Liver (tissue), 9 donors: Measurements from ENCODE around the gene NMUR1. TPM values are rescaled to one million over a fixed set of nuclear protein-coding genes. Genes with fewer than 3 reads are reported as not detected.

Experiments
- DNase-seq: peaks from one replicate; pipeline ENCODE4 v3.0.0-alpha.2; 2017; ENCODE audit warnings: low spot score
- H3K27ac ChIP-seq, 2 donors: one replicate each; pipeline ENCODE4 v1.7.0; 2013; ENCODE audit warnings: inconsistent platforms in 2 of 2, low read length in 2 of 2, control low read depth in 1 of 2, low read depth in 1 of 2, mild to moderate bottlenecking in 1 of 2
- H3K27me3 ChIP-seq, 4 donors: one replicate each; pipeline versions ENCODE4 v1.6.1 to v1.7.0; 2013; ENCODE audit warnings: low read length in 3 of 4, inconsistent platforms in 1 of 4, mild to moderate bottlenecking in 1 of 4, moderate library complexity in 1 of 4; ENCODE audit not compliant: control insufficient read depth in 4 of 4, insufficient read depth in 4 of 4
- H3K36me3 ChIP-seq, 4 donors: one replicate each; pipeline versions ENCODE4 v1.6.1 to v1.7.0; 2013; ENCODE audit warnings: low read length in 3 of 4, mild to moderate bottlenecking in 3 of 4, low read depth in 1 of 4, moderate library complexity in 1 of 4; ENCODE audit not compliant: control insufficient read depth in 4 of 4, insufficient read depth in 3 of 4
- H3K4me1 ChIP-seq, 4 donors: one replicate each; pipeline versions ENCODE4 v1.6.1 to v1.7.0; 2013; ENCODE audit warnings: low read length in 3 of 4, mild to moderate bottlenecking in 3 of 4, moderate library complexity in 1 of 4; ENCODE audit not compliant: control insufficient read depth in 4 of 4, insufficient read depth in 4 of 4
- H3K4me3 ChIP-seq, 3 donors: one replicate each; pipeline versions ENCODE4 v1.6.1 to v1.7.0; 2013; ENCODE audit warnings: low read length in 3 of 3, control low read depth in 1 of 3, low read depth in 1 of 3, mild to moderate bottlenecking in 1 of 3
- H3K9ac ChIP-seq, 2 donors: one replicate each; pipeline ENCODE4 v1.7.0; 2013; ENCODE audit warnings: low read length in 2 of 2, mild to moderate bottlenecking in 2 of 2, moderate library complexity in 2 of 2, control low read depth in 1 of 2, low read depth in 1 of 2
- H3K9me3 ChIP-seq, 4 donors: one replicate each; pipeline versions ENCODE4 v1.6.1 to v1.7.0; 2013; ENCODE audit warnings: low read length in 3 of 4; ENCODE audit not compliant: control insufficient read depth in 4 of 4
- EGR1 ChIP-seq, 2 donors: IDR thresholded peaks; 2 replicates each; pipeline ENCODE4 v1.6.1; 2016 to 2018; ENCODE audit warnings: antibody characterized with exemption in 2 of 2, low read depth in 2 of 2
- FOXA1 ChIP-seq: IDR thresholded peaks from 2 replicates; pipeline ENCODE4 v1.6.1; 2016; ENCODE audit warnings: antibody characterized with exemption
- FOXA2 ChIP-seq: IDR thresholded peaks from 2 replicates; pipeline ENCODE4 v1.6.1; 2016; ENCODE audit warnings: antibody characterized with exemption
- GABPA ChIP-seq, 2 donors: IDR thresholded peaks in 1 of 2; conservative IDR thresholded peaks in 1 of 2; 2 replicates each; pipeline ENCODE4 v1.6.1; 2016; ENCODE audit warnings: antibody characterized with exemption in 2 of 2, mild to moderate bottlenecking in 1 of 2, moderate library complexity in 1 of 2
- HNF4A ChIP-seq, 2 donors: conservative IDR thresholded peaks; 2 replicates each; pipeline ENCODE4 v1.6.1; 2016; ENCODE audit warnings: antibody characterized with exemption in 2 of 2, mild to moderate bottlenecking in 2 of 2
- HNF4G ChIP-seq: IDR thresholded peaks from 2 replicates; pipeline ENCODE4 v1.6.1; 2016; ENCODE audit warnings: antibody characterized with exemption
- JUND ChIP-seq, 2 donors: IDR thresholded peaks; 2 replicates each; pipeline ENCODE4 v1.6.1; 2016; ENCODE audit warnings: antibody characterized with exemption in 2 of 2
- NR2F2 ChIP-seq: IDR thresholded peaks from 2 replicates; pipeline ENCODE4 v1.6.1; 2016; ENCODE audit warnings: antibody characterized with exemption
- RAD21 ChIP-seq, 2 donors: IDR thresholded peaks; 2 replicates each; pipeline ENCODE4 v1.6.1; 2016; ENCODE audit warnings: antibody characterized with exemption in 2 of 2, mild to moderate bottlenecking in 2 of 2
- RXRA ChIP-seq, 2 donors: IDR thresholded peaks; 2 replicates each; pipeline ENCODE4 v1.6.1; 2017 to 2018; ENCODE audit warnings: antibody characterized with exemption in 2 of 2, mild to moderate bottlenecking in 1 of 2
- SP1 ChIP-seq: IDR thresholded peaks from 2 replicates; pipeline ENCODE4 v1.6.1; 2018; ENCODE audit warnings: antibody characterized with exemption, mild to moderate bottlenecking
- TAF1 ChIP-seq: conservative IDR thresholded peaks from 2 replicates; pipeline ENCODE4 v1.6.1; 2016; ENCODE audit warnings: antibody characterized with exemption, mild to moderate bottlenecking
- YY1 ChIP-seq: IDR thresholded peaks from 2 replicates; pipeline ENCODE4 v1.6.1; 2016; ENCODE audit warnings: antibody characterized with exemption, mild to moderate bottlenecking
- WGBS: extraction: QIAGEN DNeasy Blood & Tissue Kit; methylation state at CpG from one replicate; pipeline ENCODE4 v1.1.7; 2013; 5-methylcytosine and 5-hydroxymethylcytosine counted together
- polyA plus RNA-seq, 2 donors: library from polyadenylated mRNA; stranded (reverse) in 1 of 2; unstranded in 1 of 2; fragments of 200-250 nt in 1 of 2; fragments of >200 nt in 1 of 2; fragmentation: Nextera tagmentation in 1 of 2; extraction: Ambion mirVana in 1 of 2; gene quantifications; one replicate each; pipeline versions ENCODE4 v1.2.1 to v1.2.3, GENCODE V29; 2013 to 2015
- total RNA-seq, 2 donors: library from RNA; depleted of rRNA; stranded (reverse); fragments of >200 nt; gene quantifications; one replicate each; pipeline ENCODE4 v1.2.3, GENCODE V29; 2014
- TF ChIP-seq, protein P1 (sequence below): IDR thresholded peaks from 2 replicates; pipeline ENCODE4 v1.6.1; 2016; ENCODE audit warnings: antibody characterized with exemption, mild to moderate bottlenecking
- TF ChIP-seq, protein P2 (sequence below): fragments of 150-350 bp; IDR thresholded peaks from 2 replicates; pipeline ENCODE4 v1.5.1; 2017; ENCODE audit warnings: improper control_type of control experiment, low read depth, low read length; ENCODE audit not compliant: missing input control
- TF ChIP-seq, protein P3 (sequence below): IDR thresholded peaks from 2 replicates; pipeline ENCODE4 v1.6.1; 2016; ENCODE audit warnings: antibody characterized with exemption
- TF ChIP-seq, protein P4 (sequence below): IDR thresholded peaks from 2 replicates; pipeline ENCODE4 v1.6.1; 2016; ENCODE audit warnings: antibody characterized with exemption
- TF ChIP-seq, protein P5 (sequence below): IDR thresholded peaks from 2 replicates; pipeline ENCODE4 v1.6.1; 2016; ENCODE audit warnings: antibody characterized with exemption
- donor health status: healthy.
- donor health status: healthy.
- donor health status: healthy.
- donor health status: healthy.
- donor health status: healthy.

Gene NMUR1
- total and polyA plus RNA-seq, 4 donors: 0.23 to 0.84 (median 0.52) TPM

DNA sequence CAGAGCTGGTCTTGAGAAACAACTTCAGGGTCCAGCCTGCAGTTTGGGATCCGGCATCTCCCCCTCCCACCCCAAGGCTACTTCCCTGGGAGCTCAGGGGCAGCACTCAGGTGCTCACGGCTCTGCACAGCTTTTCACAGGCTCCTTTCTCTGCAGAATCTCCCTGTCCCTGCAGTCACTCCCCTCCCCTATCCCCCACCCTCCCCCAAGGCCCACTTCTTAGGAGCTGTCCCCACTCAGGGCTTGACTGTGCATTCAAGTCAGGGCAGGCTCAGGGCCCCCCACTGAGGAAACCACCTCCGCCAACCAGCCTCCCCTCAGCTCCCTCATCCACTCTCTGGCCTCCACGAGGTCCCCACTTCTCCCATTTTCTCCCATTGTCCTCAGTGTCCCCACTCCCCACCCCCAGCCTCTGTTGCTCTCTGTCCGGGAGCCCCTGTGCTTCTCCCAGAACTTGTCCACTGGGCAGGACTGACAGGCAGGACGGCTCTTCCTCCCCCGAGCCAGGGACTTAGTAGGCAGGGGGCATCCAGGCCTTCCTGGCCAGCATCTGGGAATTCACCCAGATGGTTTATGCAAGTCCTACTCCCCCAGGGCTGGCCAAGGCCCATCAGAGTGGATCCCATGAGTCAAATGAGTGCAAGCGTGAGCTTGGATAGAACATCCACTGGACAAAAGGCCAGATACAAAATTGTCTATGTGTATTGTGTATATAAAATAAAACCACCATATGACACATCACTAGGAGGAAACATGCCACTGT lies 7.6 kb downstream of the NMUR1 start (continued):
- TF ChIP-seq, protein P1, sequence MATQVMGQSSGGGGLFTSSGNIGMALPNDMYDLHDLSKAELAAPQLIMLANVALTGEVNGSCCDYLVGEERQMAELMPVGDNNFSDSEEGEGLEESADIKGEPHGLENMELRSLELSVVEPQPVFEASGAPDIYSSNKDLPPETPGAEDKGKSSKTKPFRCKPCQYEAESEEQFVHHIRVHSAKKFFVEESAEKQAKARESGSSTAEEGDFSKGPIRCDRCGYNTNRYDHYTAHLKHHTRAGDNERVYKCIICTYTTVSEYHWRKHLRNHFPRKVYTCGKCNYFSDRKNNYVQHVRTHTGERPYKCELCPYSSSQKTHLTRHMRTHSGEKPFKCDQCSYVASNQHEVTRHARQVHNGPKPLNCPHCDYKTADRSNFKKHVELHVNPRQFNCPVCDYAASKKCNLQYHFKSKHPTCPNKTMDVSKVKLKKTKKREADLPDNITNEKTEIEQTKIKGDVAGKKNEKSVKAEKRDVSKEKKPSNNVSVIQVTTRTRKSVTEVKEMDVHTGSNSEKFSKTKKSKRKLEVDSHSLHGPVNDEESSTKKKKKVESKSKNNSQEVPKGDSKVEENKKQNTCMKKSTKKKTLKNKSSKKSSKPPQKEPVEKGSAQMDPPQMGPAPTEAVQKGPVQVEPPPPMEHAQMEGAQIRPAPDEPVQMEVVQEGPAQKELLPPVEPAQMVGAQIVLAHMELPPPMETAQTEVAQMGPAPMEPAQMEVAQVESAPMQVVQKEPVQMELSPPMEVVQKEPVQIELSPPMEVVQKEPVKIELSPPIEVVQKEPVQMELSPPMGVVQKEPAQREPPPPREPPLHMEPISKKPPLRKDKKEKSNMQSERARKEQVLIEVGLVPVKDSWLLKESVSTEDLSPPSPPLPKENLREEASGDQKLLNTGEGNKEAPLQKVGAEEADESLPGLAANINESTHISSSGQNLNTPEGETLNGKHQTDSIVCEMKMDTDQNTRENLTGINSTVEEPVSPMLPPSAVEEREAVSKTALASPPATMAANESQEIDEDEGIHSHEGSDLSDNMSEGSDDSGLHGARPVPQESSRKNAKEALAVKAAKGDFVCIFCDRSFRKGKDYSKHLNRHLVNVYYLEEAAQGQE: no peak

DNA sequence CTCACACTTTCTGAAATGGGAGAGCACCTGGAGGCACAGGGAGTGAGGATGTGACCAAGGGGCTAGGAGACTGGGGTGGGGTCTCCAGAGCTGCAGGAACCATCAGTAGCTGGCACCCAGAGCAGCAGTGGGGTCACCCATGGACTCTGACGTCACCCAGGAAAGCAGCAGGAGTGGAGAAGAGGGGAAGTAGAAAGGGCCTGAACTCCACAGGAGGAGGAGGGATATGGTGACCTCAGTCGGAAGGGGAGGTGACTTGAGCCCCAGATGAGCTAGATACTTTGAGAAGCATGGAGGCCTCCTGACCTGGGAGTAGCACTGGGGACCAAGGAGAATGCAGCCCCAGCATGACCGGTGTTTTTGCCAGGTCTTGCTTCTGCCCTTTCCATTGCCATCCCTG lies 8.8 kb downstream of the NMUR1 start:
- TF ChIP-seq, protein P2, sequence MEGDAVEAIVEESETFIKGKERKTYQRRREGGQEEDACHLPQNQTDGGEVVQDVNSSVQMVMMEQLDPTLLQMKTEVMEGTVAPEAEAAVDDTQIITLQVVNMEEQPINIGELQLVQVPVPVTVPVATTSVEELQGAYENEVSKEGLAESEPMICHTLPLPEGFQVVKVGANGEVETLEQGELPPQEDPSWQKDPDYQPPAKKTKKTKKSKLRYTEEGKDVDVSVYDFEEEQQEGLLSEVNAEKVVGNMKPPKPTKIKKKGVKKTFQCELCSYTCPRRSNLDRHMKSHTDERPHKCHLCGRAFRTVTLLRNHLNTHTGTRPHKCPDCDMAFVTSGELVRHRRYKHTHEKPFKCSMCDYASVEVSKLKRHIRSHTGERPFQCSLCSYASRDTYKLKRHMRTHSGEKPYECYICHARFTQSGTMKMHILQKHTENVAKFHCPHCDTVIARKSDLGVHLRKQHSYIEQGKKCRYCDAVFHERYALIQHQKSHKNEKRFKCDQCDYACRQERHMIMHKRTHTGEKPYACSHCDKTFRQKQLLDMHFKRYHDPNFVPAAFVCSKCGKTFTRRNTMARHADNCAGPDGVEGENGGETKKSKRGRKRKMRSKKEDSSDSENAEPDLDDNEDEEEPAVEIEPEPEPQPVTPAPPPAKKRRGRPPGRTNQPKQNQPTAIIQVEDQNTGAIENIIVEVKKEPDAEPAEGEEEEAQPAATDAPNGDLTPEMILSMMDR: no peak
- TF ChIP-seq SP1 (no peak), RXRA (IDR thresholded peaks at IDR 0.05) (no peak), EGR1 (IDR thresholded peaks at IDR 0.05; ENCODE audit: low read depth in 2 of 2) (no peak), GABPA (IDR thresholded peaks at IDR 0.05 in 1 of 2, conservative IDR thresholded peaks at IDR 0.05 in 1 of 2) (no peak), RAD21 (IDR thresholded peaks at IDR 0.05) (no peak), JUND (IDR thresholded peaks at IDR 0.05) (no peak), HNF4A (conservative IDR thresholded peaks at IDR 0.05) (no peak), FOXA2 (no peak), FOXA1 (no peak), HNF4G (no peak), YY1 (no peak), TAF1 (no peak), NR2F2 (no peak)
- TF ChIP-seq, protein P3, sequence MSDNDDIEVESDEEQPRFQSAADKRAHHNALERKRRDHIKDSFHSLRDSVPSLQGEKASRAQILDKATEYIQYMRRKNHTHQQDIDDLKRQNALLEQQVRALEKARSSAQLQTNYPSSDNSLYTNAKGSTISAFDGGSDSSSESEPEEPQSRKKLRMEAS: no peak
- TF ChIP-seq, protein P1: no peak
- TF ChIP-seq, protein P4, sequence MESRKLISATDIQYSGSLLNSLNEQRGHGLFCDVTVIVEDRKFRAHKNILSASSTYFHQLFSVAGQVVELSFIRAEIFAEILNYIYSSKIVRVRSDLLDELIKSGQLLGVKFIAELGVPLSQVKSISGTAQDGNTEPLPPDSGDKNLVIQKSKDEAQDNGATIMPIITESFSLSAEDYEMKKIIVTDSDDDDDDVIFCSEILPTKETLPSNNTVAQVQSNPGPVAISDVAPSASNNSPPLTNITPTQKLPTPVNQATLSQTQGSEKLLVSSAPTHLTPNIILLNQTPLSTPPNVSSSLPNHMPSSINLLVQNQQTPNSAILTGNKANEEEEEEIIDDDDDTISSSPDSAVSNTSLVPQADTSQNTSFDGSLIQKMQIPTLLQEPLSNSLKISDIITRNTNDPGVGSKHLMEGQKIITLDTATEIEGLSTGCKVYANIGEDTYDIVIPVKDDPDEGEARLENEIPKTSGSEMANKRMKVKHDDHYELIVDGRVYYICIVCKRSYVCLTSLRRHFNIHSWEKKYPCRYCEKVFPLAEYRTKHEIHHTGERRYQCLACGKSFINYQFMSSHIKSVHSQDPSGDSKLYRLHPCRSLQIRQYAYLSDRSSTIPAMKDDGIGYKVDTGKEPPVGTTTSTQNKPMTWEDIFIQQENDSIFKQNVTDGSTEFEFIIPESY: no peak
- TF ChIP-seq, protein P5, sequence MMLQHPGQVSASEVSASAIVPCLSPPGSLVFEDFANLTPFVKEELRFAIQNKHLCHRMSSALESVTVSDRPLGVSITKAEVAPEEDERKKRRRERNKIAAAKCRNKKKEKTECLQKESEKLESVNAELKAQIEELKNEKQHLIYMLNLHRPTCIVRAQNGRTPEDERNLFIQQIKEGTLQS: no peak
- H3K4me3 ChIP-seq: no peak overlapping the region
- no peaks in the 10 kb centered on the region for H3K9me3 ChIP-seq
- H3K4me1 ChIP-seq: peaks cover 0 to 2% (median 0%) of the 10 kb centered on the region in 4 donors
- DNase-seq: no peak
- H3K9ac ChIP-seq: no peak overlapping the region
- H3K27me3 ChIP-seq: no peaks in the 10 kb centered on the region
- H3K36me3 ChIP-seq: no peaks in the 10 kb centered on the region
- H3K27ac ChIP-seq: no peak overlapping the region
- WGBS: 89% methylated on average over 3 of the region's 3 CpGs
